ENCODE data around the gene ARL6IP1.
A peak's percentile ranks its signal among the peaks of the same experiment; 100 is the strongest.

The ARL6IP1 gene

DNA sequence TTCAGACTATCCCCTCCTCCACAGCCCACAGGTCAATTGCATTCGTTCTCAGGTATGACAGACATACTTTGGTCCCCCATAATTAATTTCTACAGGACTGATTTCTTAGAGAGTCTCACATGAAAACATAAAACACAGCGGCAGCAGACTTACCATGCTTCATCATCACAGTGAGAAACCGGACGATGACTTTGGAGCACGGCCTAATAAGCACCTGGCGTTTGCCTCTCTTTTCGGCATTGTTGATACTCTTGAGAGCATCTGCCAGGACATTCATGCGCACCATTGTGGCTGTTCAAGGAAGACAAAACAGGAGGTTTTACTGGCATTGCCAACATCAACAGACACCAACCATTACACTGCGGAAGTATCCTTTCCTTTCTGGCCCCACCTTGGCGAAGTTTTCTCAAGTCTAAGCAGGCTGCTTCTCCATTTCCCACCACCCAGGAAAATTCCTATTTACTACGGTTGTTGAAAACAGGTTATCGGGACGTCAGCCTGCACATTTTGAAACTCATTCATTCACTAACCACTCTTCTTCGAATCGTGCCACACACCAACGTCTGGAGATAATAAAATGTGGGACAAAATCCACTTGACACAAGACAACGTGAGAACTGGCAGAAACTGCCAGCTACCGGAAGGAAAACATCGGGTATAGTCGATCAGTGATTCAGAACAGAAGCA, 12.4 kb downstream of the ARL6IP1 start:
- Histone ChIP-seq H3K4me3 (ENCODE audit: low read depth, low read length, poor library complexity, severe bottlenecking) (peak overlapping the region; percentile 98), H4K20me1 (ENCODE audit: insufficient read depth, low read length) (peaks cover 5% of the 10 kb centered on the region; the same call in 1 of the 2 replicates), H3K36me3 (ENCODE audit: insufficient read depth, low read length) (peaks cover 92% of the 10 kb centered on the region), H2AFZ (ENCODE audit: low read length) (no peak overlapping the region), H3K9ac (ENCODE audit: low read length) (peak overlapping the region; percentile 98), H3K4me2 (ENCODE audit: low read length) (peak overlapping the region; percentile 79), H3K27me3 (ENCODE audit: insufficient read depth, low read length) (no peaks in the 10 kb centered on the region), H3K27ac (ENCODE audit: low read depth, low read length, poor library complexity, severe bottlenecking) (peak overlapping the region; percentile 47), H3F3A (ENCODE audit: insufficient read depth, low read length) (peaks cover 14% of the 10 kb centered on the region; the same call in 1 of the 2 replicates), H3K4me1 (ENCODE audit: insufficient read depth, low read length, severe bottlenecking) (peaks cover 46% of the 10 kb centered on the region), H3K9me2 (ENCODE audit: low read depth, low read length) (no peaks in the 10 kb centered on the region), H3K9me3 (ENCODE audit: low read length) (no peaks in the 10 kb centered on the region), H3K79me2 (ENCODE audit: insufficient read depth, low read length) (peaks cover 58% of the 10 kb centered on the region)
- TF ChIP-seq EZH2 (IDR thresholded peaks at IDR 0.05; ENCODE audit: borderline replicate concordance, low read length), result no peak
- TF ChIP-seq, protein P1, sequence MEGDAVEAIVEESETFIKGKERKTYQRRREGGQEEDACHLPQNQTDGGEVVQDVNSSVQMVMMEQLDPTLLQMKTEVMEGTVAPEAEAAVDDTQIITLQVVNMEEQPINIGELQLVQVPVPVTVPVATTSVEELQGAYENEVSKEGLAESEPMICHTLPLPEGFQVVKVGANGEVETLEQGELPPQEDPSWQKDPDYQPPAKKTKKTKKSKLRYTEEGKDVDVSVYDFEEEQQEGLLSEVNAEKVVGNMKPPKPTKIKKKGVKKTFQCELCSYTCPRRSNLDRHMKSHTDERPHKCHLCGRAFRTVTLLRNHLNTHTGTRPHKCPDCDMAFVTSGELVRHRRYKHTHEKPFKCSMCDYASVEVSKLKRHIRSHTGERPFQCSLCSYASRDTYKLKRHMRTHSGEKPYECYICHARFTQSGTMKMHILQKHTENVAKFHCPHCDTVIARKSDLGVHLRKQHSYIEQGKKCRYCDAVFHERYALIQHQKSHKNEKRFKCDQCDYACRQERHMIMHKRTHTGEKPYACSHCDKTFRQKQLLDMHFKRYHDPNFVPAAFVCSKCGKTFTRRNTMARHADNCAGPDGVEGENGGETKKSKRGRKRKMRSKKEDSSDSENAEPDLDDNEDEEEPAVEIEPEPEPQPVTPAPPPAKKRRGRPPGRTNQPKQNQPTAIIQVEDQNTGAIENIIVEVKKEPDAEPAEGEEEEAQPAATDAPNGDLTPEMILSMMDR (IDR thresholded peaks at IDR 0.05; ENCODE audit: low read length), result no peak

DNA sequence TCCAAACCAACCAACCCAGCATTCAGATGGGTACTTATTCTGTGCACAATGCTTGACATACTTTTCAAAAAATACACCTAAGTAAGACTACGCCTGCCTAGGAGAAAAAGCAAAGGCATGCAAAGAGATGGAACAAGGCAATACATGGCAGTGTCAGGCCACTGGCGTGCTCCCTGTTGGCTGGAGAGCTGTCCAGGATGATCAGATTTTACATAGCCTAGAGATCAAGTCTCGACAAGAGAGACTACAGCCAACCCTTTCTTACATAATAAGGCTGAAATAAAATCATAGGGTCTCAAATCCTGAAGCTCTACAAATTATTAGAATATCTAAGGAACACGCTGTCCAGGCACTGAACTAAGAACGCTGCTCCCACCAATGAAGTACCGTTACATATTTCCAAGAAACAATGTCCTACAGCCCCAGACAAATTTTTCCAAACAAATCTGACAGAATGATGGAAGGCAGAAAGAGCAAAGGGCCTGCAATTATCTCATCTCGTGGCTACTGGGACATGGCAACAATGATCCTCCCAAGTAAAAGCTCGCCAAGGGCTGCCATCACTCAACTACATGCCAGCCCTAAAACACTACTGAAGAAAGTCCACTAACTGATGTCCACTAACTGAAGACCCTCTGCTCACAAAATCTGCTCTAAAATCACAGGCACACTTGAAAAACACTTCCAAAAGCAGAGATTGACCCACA, 16.3 kb downstream of the ARL6IP1 start:
- H3K4me3 ChIP-seq (ENCODE audit: low read depth, low read length, poor library complexity, severe bottlenecking), result peak overlapping the region; percentile 23

GRCh38 chr16:18783430-18784341, 17.7 kb downstream of the ARL6IP1 start:
- Histone ChIP-seq H3K79me2 (ENCODE audit: insufficient read depth, low read length) (peaks cover 44% of the 10 kb centered on the region), H3K9me3 (ENCODE audit: low read length) (no peaks in the 10 kb centered on the region), H3K9ac (ENCODE audit: low read length) (no peak overlapping the region), H3K4me2 (ENCODE audit: low read length) (no peak overlapping the region), H3K36me3 (ENCODE audit: insufficient read depth, low read length) (peaks cover 63% of the 10 kb centered on the region), H3K4me3 (ENCODE audit: low read depth, low read length, poor library complexity, severe bottlenecking) (no peak overlapping the region), H4K20me1 (ENCODE audit: insufficient read depth, low read length) (peaks cover 5% of the 10 kb centered on the region; the same call in 1 of the 2 replicates), H3K27ac (ENCODE audit: low read depth, low read length, poor library complexity, severe bottlenecking) (no peak overlapping the region), H3F3A (ENCODE audit: insufficient read depth, low read length) (0 out of 2 replicates have a peak, but pooled peaks cover 7% of the 10 kb centered on the region), H3K9me2 (ENCODE audit: low read depth, low read length) (no peaks in the 10 kb centered on the region), H3K27me3 (ENCODE audit: insufficient read depth, low read length) (no peaks in the 10 kb centered on the region), H2AFZ (ENCODE audit: low read length) (no peak overlapping the region), H3K4me1 (ENCODE audit: insufficient read depth, low read length, severe bottlenecking) (peaks cover 39% of the 10 kb centered on the region)
- no peak for TF ChIP-seq EZH2 (IDR thresholded peaks at IDR 0.05; ENCODE audit: borderline replicate concordance, low read length)
- TF ChIP-seq, protein P1 (IDR thresholded peaks at IDR 0.05; ENCODE audit: low read length), result no peak

More for the DNA sequence above, 16.3 kb downstream of the ARL6IP1 start:
- Histone ChIP-seq H3F3A (ENCODE audit: insufficient read depth, low read length) (0 out of 2 replicates have a peak, but pooled peaks cover 7% of the 10 kb centered on the region), H3K9me2 (ENCODE audit: low read depth, low read length) (no peaks in the 10 kb centered on the region), H2AFZ (ENCODE audit: low read length) (no peak overlapping the region), H3K4me2 (ENCODE audit: low read length) (peak overlapping the region; percentile 30), H3K27me3 (ENCODE audit: insufficient read depth, low read length) (no peaks in the 10 kb centered on the region), H3K4me1 (ENCODE audit: insufficient read depth, low read length, severe bottlenecking) (peaks cover 42% of the 10 kb centered on the region), H3K36me3 (ENCODE audit: insufficient read depth, low read length) (peaks cover 75% of the 10 kb centered on the region), H3K9me3 (ENCODE audit: low read length) (no peaks in the 10 kb centered on the region), H4K20me1 (ENCODE audit: insufficient read depth, low read length) (peaks cover 5% of the 10 kb centered on the region; the same call in 1 of the 2 replicates), H3K27ac (ENCODE audit: low read depth, low read length, poor library complexity, severe bottlenecking) (no peak overlapping the region), H3K79me2 (ENCODE audit: insufficient read depth, low read length) (peaks cover 57% of the 10 kb centered on the region), H3K9ac (ENCODE audit: low read length) (no peak overlapping the region)
- TF ChIP-seq, protein P1 (IDR thresholded peaks at IDR 0.05; ENCODE audit: low read length), result no peak
- no peak for TF ChIP-seq EZH2 (IDR thresholded peaks at IDR 0.05; ENCODE audit: borderline replicate concordance, low read length)

All from OCI-LY1 (cell line).